Measurements from ENCODE around the gene BCKDHB.

GRCh38 chr6:80173411-80173810, 66.9 kb downstream of the BCKDHB start:
- no peak for TF ChIP-seq CTCF (IDR thresholded peaks at IDR 0.05; ENCODE audit: low read depth, low read length, poor library complexity, severe bottlenecking)
- no peak for TF ChIP-seq EZH2phosphoT487 (IDR thresholded peaks at IDR 0.05; ENCODE audit: borderline replicate concordance, low read length)

All from DOHH2 (cell line).